ENCODE results near the gene TOM1L2.
"Not testable (repeated sequence)": the region's sequence is repeated elsewhere in the genome, so short reads cannot be mapped to it uniquely, and the experiment has no call there.

TOM1L2 gene

DNA sequence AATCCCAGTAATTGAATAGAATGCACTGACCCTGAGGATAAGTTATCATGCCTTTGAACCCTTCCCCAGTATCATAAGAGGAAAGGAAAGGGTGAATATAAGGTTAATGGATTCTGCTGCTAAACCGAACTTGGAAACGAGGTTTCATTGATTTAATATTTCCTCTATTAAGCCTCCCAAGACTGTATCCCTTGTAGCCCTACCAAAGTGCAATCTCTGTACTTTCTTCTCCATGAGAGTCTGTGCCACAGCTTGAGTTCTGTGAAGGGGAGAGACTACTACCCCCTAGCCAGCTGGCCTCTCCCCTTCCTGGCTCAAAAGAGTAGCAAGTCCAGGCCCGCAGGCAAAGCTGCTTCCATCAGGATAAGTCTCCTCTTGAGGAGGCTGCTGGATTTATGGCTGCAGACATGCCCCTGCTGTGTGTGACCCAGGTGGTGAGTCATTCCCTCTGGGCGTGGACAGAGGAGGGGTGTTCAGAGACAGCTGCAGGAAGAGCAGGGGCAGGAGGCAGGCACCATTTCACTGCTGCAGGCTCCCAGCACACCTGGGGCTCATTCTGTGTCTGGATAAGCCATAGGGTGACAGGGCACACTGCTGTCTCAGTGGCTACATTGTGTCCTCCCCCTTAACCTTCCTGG is 58.4 kb downstream of the TOM1L2 start:
- H3K4me1 Mint-ChIP-seq = peaks cover 17% of the 10 kb centered on the region
- peak; percentile 74 for ATAC-seq
- H3K27me3 Mint-ChIP-seq = no peaks in the 10 kb centered on the region
- H3K27ac Mint-ChIP-seq = peak overlapping the region in 1 of 2 donors; percentile 40
- H3K4me3 Mint-ChIP-seq = no peak overlapping the region
- DNase-seq = peak in 1 of 2 donors; percentile 19
- no peaks in the 10 kb centered on the region for H3K9me3 Mint-ChIP-seq

DNA sequence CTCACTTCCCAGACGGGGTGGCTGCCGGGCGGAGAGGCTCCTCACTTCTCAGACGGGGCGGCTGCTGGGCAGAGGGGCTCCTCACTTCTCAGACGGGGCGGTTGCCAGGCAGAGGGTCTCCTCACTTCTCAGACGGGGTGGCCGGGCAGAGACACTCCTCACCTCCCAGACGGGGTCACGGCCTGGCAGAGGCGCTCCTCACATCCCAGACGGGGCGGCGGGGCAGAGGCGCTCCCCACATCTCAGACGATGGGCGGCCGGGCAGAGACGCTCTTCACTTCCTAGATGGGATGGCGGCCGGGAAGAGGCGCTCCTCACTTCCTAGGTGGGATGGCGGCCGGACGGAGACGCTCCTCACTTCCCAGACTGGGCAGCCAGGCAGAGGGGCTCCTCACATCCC is 59.9 kb downstream of the TOM1L2 start:
- not testable (repeated sequence) for DNase-seq, H3K4me3 Mint-ChIP-seq, ATAC-seq, H3K9me3 Mint-ChIP-seq, H3K27ac Mint-ChIP-seq, H3K27me3 Mint-ChIP-seq
- peaks cover 17% of the 10 kb centered on the region for H3K4me1 Mint-ChIP-seq

DNA sequence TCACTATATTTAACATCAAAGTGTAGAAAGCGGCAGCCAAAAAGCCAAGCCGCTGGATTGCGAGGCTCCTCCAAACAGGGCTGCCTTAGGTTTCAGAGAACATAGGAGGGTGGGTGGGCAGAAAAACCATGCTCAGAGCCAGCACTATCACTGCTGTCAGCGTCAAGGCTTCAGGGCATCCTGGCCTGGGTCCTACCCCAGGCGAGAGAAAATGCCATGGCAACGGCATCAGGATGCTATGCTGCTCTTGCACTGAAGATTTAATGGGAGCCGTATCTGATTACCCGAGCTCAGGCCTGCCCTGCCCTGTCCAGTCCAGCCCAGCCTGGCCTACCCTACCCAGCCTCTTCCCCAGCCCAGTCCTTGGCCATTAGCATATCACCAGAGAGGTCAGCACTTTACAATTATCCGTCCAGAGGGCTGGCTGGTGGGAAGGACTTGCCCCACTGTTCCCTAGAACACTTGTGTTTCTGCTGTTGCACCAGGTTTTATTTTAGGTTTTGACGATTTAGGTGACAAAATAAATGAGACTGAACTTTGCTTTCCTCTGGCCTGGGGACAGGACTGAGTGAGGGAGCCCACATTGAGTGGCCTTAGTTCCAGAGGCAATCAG is 61.1 kb downstream of the TOM1L2 start:
- H3K27ac Mint-ChIP-seq = no peak overlapping the region
- H3K27me3 Mint-ChIP-seq = no peaks in the 10 kb centered on the region
- H3K9me3 Mint-ChIP-seq = no peaks in the 10 kb centered on the region
- peaks cover 17% of the 10 kb centered on the region for H3K4me1 Mint-ChIP-seq
- no peak for ATAC-seq
- no peak for DNase-seq
- H3K4me3 Mint-ChIP-seq = no peak overlapping the region

DNA sequence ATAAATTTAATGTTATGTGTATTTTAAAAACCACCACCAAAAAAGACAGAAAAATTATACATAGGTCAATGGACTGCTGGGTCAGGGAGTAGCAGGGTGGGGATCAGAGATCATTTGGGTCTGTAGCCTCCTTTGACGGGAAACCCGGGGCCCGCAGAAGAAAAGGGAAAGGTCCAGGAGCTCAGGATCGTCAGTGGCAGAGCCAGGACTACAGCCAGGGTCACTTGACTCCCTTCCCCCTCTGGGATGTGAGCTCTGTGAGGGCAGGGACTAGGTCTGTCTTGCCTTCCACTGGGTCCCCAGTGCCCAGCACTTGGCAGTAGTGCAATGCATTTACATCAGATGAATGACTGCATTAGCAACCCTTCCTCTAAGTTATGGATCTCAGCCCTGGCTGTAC is 62.1 kb downstream of the TOM1L2 start:
- no peak for ATAC-seq

DNA sequence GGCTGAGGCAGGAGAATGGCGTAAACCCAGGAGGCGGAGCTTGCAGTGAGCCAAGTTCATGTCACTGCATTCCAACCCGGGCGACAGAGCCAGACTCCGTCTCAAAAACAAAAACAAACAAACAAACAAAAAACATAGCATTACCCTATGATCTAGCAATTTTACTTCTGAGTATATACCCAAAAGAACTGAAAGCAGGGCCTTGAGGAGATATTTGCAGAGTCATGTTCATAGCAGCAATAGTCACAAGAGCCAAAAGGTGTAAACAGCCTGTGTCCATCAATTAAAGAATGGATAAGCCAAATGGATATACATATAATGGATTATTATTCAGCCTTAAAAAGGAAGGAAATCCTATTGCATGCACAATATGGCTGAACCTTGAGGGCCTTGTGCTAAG is 63.1 kb downstream of the TOM1L2 start:
- Mint-ChIP-seq H3K27me3 (no peaks in the 10 kb centered on the region), H3K4me1 (peaks cover 10% of the 10 kb centered on the region), H3K9me3 (no peaks in the 10 kb centered on the region), H3K27ac (no peak overlapping the region), H3K4me3 (no peak overlapping the region)
- DNase-seq (no peak), ATAC-seq (no peak)

More for the DNA sequence above, 62.1 kb downstream of the TOM1L2 start:
- H3K4me1 Mint-ChIP-seq = peaks cover 17% of the 10 kb centered on the region
- H3K27me3 Mint-ChIP-seq = no peaks in the 10 kb centered on the region
- DNase-seq = no peak
- H3K27ac Mint-ChIP-seq = no peak overlapping the region
- no peaks in the 10 kb centered on the region for H3K9me3 Mint-ChIP-seq
- H3K4me3 Mint-ChIP-seq = no peak overlapping the region

DNA sequence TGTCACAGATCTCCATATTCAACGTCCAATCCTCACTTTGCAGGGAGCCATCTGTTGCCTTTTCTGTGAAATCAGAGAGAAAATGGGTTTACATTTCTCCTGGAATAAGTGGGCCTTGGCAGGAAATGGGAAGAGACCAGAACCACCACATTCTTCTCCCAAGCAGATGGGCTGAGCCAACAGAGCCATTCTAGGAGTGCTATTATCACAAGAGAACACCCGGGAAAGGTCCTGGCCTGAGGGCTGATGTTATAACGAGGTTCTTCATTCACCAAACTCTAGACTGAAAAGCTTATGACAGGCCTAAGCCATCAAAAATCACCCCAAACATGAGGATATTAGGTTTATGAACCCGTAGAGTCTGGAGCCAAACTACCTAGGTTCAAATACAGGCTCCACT is 64.7 kb downstream of the TOM1L2 start:
- H3K4me3 Mint-ChIP-seq = no peak overlapping the region
- no peak for DNase-seq
- no peak overlapping the region for H3K27ac Mint-ChIP-seq
- H3K4me1 Mint-ChIP-seq = peaks cover 4% of the 10 kb centered on the region
- H3K9me3 Mint-ChIP-seq = no peaks in the 10 kb centered on the region
- no peak for ATAC-seq
- H3K27me3 Mint-ChIP-seq = no peaks in the 10 kb centered on the region

DNA sequence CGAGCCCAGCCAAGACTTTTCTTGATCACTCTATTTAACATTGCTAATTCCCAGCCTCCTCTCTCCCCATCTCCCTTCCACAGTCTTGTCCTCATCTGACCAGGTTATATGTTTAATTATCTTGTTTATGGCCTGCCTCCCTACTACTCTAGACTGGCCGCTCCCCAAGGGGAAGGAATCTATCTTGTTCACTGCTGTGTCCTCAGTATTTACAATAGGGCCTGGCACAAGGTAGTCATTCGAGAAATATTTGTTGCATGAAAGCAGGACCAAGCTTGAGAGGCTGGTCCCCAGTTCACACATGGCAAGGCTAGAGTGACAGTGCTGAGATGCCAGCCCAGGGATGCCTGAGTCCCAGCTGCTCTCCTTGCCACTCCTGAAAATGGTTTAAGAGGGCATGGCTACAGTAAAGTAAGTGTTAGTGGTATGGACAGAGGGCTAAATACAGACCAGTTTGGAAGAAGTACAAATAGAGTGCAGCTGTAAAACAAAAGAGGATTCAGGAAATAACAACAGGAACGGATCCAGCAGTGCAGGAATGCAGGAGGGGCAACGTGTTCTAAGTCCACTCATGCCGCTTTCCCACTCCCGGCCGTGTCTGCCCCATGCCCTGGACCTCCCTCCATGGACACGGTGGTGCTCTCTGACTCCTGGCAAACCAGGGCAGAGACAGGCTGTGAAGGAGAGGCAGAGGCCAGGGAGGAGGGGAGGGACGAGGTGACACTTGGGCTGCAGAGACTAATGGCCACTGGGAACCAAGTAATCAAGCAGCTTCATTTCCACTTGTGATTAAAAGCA is 65.6 kb downstream of the TOM1L2 start:
- Mint-ChIP-seq H3K4me1 (peaks cover 4% of the 10 kb centered on the region), H3K27me3 (no peaks in the 10 kb centered on the region), H3K27ac (no peak overlapping the region), H3K9me3 (no peaks in the 10 kb centered on the region), H3K4me3 (no peak overlapping the region)
- ATAC-seq (no peak), DNase-seq (no peak)

DNA sequence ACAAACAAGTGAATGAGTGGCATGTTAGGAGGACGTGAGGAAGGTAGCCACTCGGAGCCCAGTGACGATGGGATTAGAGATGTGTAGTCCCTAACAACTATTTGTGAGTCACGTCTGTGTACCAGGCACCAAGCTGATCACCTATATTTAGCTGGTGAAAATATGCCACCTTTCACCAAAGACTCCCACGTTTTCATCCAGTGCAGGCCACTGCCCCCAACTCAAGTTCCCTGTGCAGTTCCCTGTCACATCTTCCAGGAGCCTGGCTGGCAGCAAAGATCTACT is 67.2 kb downstream of the TOM1L2 start:
- Mint-ChIP-seq H3K27me3 (no peaks in the 10 kb centered on the region), H3K9me3 (no peaks in the 10 kb centered on the region), H3K4me1 (no peaks in the 10 kb centered on the region), H3K4me3 (no peak overlapping the region), H3K27ac (no peak overlapping the region)
- DNase-seq = no peak
- no peak for ATAC-seq

DNA sequence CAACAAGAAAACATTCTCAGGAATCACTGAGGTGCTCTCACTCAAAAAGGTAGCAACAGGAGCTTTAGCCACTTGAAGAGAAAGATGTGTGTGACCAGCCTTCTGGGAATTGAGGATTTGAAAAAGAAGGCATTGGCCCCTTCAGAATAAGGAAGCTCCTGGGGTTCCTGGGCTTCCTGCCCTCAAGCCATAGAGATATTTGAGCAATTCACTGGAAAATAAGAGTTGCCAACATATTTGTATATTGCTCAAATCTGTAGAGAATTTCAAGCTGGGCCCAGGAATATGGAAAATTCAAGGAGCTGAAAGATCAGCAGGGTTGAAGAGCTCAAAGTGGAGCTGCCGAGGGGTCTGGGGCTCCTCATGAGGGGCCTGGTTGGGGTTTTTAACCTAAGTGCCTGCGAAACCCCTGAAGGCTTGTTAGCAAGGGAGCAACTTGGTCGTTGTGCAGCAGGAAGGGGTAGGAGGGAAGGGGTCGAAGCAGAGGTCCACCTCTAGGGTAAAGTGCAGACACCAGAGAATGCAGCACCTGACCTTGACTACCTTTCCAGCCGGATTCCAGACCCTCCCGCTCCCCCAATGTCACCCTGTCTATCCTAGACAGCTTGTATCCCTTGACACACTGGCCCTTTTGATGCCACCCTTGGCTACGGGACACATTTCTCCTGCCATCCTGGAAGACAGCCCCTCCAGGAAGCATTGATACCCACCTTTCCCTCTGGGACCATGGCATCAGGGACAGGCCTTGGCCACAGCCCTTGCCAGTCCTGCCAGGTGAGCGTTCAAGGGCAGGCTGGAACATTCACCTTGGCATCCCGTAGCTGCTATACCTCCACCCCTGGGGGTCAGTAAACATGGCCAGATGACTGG is 67.8 kb downstream of the TOM1L2 start:
- Mint-ChIP-seq H3K27ac (peak overlapping the region in 1 of 2 donors; percentile 10), H3K9me3 (no peaks in the 10 kb centered on the region), H3K4me1 (no peaks in the 10 kb centered on the region), H3K27me3 (no peaks in the 10 kb centered on the region), H3K4me3 (no peak overlapping the region)
- ATAC-seq (no peak), DNase-seq (no peak)

DNA sequence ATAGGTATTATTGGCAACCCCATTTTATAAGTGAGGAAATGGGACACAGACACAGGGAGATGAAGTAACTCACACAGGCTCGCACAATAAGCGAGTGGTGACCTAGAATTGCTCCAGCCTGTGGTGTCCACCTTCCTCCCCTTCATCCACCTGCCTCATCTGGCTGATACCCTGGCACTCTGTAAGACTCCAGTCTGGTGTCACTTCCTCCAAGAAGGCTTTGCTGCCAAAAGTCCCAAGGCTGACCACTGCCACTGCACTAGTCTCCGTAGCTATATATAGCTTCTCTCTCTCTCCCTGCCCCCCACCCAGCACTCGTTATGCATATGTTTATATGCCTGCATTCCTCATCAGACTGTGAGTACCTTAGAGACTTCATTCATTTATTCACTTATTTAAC is 69.3 kb downstream of the TOM1L2 start:
- no peaks in the 10 kb centered on the region for H3K27me3 Mint-ChIP-seq
- H3K9me3 Mint-ChIP-seq = no peaks in the 10 kb centered on the region
- no peaks in the 10 kb centered on the region for H3K4me1 Mint-ChIP-seq
- H3K4me3 Mint-ChIP-seq = no peak overlapping the region
- DNase-seq = no peak
- no peak for ATAC-seq
- H3K27ac Mint-ChIP-seq = no peak overlapping the region

DNA sequence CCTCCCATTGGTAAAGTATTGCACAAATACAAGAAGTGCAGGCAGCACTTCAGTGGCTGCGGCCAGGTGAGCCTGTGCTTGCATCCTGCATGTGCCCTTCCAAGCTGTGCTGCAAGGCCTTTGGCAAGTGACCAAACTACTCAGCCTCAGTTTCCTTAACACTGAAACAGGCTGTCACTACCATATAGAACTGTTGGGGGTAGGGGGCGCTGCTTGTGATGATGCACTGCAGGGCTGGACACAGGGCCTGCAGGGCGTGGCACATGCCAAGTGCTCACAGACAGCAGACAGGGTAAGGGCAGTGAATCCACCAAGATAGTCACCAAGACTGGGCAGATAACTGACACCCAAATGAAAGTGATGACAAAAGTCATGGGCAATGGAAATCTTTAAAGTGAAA is 69.8 kb downstream of the TOM1L2 start:
- H3K4me1 Mint-ChIP-seq = peaks cover 3% of the 10 kb centered on the region
- no peaks in the 10 kb centered on the region for H3K27me3 Mint-ChIP-seq
- no peak for ATAC-seq
- H3K4me3 Mint-ChIP-seq = no peak overlapping the region
- no peak overlapping the region for H3K27ac Mint-ChIP-seq
- no peak for DNase-seq
- H3K9me3 Mint-ChIP-seq = no peaks in the 10 kb centered on the region

DNA sequence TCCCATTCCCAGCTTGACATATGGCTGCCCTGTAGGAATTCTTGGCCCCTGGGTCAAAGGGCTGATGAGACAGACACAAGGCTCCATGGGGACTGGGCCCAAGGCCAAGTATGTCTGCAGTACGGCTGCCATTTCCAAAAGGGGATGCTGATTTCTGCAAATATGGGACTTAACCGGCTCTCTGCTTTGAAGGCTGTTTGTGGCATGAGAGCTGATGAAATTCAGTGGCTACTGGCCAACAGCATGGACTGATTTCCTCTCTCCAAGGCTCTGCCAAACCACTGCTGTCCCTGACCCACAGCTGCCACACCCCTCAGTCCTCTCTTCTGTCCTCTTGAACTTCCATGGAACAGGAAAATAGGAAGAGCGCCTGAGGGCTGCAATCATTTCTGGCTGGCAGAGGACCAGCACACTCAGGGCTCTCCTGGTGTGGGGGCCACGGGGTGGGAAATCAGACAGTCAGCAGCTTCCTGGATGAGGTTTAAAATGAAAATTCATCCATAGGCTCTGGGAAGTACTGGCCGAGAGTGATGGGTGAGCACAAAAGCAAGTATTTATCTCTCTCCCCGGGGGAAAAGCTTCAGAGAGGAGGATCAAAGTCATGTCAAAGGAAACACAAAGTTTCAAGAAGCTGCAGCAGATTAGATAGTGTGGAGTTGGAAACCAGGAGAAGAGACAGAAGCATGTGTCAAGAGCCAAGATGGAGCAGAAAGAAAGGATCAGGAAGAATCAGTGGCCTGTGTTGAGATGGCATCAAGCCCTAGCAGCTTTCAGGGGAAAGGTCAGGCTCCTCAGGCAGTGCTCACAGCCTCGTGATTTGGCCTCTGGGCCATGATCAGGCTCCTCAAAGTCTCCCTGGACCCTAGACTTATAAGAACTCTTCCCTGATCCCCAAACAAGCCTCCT is 71.3 kb downstream of the TOM1L2 start:
- Mint-ChIP-seq H3K4me1 (peaks cover 7% of the 10 kb centered on the region), H3K27me3 (no peaks in the 10 kb centered on the region), H3K9me3 (no peaks in the 10 kb centered on the region), H3K27ac (peak overlapping the region in 1 of 2 donors; percentile 53), H3K4me3 (no peak overlapping the region)
- no peak for ATAC-seq
- no peak for DNase-seq

DNA sequence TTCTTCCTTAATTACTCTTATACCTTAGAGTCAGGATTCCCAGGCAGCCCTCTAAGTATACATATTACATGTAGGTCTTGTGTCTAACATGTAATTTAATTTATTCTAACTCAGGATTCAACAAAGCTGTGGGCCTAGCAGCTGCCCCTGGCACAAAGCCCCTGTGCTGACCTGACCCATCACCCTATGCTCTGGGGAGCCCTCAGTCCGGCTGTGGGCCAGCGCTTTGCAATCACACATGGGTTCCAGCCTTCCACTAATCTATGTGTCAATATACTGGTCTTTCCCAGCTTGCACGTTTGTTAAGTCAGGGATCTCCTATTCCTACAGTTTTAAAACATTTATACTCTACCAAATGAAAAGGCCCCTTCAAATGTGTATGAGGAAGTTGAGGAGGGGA is 72.7 kb downstream of the TOM1L2 start:
- DNase-seq (no peak), ATAC-seq (no peak)
- H3K27ac Mint-ChIP-seq = no peak overlapping the region
- no peaks in the 10 kb centered on the region for H3K27me3 Mint-ChIP-seq
- no peak overlapping the region for H3K4me3 Mint-ChIP-seq
- no peaks in the 10 kb centered on the region for H3K9me3 Mint-ChIP-seq
- peaks cover 7% of the 10 kb centered on the region for H3K4me1 Mint-ChIP-seq

DNA sequence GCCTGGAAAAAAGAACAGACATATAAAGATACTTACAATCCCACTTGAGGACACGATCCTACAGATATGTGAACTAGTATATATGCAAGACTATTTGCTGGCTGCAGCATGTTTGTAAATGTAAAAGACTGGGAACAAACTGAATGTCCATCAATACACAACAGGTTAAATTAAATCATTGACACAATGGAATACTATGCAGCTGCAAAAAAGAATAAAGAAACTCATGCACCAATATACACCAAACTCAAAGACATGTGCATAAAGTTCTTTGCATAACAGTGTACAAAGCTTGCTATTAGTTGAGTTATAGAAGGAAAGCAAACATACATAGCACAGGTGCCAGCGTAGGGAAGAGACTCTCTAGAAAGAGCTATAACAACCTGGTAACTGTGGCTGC is 73.5 kb downstream of the TOM1L2 start:
- DNase-seq = no peak
- Mint-ChIP-seq H3K27me3 (no peaks in the 10 kb centered on the region), H3K4me3 (no peak overlapping the region), H3K9me3 (no peaks in the 10 kb centered on the region), H3K27ac (no peak overlapping the region), H3K4me1 (peaks cover 7% of the 10 kb centered on the region)
- ATAC-seq = no peak

DNA sequence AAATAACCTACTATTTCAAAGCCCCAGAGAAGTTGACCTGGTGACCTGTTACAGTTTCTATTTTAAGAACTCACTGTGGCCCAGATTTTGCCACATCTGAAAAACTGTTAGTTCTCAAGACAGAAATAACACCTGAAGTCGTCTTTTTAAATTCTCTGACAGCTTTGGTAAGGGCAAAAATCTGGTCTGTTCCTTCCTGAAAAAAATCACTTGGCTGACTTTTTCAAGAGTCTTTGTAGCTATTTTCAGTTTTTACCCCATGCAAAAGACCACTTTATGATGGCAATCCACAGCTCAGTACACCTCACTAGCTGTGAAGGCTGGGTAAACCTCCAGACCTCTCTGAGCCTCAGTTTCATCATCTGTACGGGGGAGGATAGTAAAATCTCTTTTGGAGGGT is 74.8 kb downstream of the TOM1L2 start:
- Mint-ChIP-seq H3K4me3 (no peak overlapping the region), H3K9me3 (no peaks in the 10 kb centered on the region), H3K27me3 (no peaks in the 10 kb centered on the region), H3K4me1 (peaks cover 11% of the 10 kb centered on the region), H3K27ac (peak overlapping the region in 1 of 2 donors; percentile 12)
- ATAC-seq = no peak
- DNase-seq = no peak

Measured in stimulated activated naive CD8-positive, alpha-beta T cell treated with anti-CD3 and anti-CD28 coated beads, Interleukin-15, amount 100 ng/mL, for 72 hours (primary cell).